SKM-1 (cell line): ENCODE data around the gene DNAJC11.
"Not testable (repeated sequence)": the region's sequence is repeated elsewhere in the genome, so short reads cannot be mapped to it uniquely, and the experiment has no call there.

ENCODE experiments used
- DNase-seq: peaks from one replicate; lab custom pipeline; 2025; ENCODE audit not compliant: unreplicated experiment; lab: John Stamatoyannopoulos, UW

The DNAJC11 gene

DNA sequence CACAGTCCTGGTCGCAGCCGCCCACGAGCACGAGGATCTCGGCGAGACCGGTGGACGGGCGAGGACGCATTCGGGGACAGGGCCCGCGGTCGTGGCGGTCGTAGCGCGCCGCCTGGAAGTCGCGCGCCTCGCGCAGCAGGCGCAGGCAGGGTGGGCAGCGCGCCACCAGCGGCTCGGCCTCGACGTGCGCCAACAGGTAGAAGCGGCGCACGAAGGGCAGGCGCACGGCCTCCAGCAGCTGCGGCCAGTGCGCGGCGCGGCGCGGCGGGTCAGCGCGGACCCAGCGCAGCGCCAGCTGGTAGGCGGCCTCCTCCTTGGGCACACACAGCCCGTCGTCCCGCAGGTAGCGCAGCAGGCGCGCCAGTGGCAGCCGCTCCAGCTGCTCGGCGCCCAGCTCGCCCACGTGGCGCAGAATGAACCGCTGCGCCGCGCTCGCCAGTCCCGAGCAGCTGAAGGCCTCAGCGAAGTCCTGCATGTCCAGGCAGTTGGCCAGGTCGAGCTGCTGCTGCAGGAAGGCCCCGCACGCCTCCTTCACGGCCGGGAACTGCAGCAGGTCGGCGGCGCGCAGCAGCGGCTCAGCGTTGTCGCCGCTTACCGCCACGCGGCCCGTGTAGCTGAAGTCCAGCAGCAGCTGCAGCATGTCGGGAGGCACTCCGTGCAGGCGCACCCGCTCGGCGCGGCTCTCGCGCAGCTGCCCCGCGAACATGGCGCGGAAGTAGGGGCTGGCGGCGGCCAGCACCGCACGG, 99.5 kb downstream of the DNAJC11 start:
- no peak for DNase-seq

DNA sequence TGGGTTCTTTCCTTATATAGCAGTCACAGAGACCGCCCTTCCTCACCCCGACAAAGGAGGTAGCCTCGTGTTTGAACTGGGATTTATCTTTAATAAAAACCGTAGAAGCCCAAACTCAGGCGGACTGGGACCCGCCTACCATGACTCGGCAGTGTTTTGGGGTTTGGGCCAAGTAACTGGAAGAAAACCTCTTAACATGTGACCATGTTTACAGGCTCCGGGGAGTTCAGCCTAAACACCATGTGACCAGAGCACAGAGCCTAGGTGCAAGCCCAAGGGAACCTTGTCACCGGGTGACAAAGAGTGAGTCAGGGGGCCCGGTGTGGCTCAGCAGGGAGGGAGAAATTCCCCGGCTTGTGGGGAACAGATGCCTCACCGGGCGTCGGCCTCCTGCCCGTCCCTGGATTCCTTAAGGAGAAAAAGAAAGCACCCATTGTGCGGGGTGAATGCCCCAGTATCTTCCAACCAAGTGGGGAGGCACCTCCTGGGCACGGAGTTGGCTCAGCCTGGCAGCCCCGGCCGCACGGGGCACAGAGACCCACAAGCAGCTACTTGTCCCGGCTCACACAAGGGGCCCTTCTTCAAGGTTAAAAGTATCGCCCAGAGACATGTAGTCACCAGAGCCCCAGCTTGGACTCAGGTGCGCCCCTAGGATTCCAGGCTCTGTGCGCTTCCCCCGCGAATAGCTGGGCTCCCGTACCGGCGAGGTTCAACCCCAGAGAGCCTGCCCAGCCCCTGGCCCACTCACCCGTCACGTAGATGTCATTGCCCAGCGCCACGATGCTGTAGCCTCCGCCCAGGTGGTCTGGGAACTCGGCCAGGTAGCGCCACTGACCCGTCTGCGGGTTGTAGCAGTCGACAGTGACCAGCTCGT, 100.3 kb downstream of the DNAJC11 start:
- DNase-seq, result peak; percentile 22

GRCh38 chr1:6600410-6601048, 101.1 kb downstream of the DNAJC11 start:
- DNase-seq, result no peak

DNA sequence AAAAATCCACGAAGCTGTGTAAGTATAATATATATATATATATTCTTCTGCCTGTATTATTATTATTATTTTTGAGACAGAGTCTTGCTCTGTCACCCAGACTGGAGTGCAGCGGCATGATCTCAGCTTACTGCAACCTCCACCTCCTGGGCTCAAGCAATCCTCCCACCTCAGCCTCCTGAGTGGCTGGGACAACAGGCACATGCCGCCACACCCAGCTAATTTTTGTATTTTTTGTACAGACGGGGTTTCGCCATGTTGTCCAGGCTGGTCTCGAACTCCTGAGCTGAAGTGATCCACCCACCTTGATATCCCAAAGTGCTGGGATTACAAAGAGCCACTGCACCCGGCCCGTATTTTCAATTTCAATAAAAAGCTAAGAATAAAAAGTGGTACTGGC, 101.6 kb downstream of the DNAJC11 start:
- not testable (repeated sequence) for DNase-seq

DNA sequence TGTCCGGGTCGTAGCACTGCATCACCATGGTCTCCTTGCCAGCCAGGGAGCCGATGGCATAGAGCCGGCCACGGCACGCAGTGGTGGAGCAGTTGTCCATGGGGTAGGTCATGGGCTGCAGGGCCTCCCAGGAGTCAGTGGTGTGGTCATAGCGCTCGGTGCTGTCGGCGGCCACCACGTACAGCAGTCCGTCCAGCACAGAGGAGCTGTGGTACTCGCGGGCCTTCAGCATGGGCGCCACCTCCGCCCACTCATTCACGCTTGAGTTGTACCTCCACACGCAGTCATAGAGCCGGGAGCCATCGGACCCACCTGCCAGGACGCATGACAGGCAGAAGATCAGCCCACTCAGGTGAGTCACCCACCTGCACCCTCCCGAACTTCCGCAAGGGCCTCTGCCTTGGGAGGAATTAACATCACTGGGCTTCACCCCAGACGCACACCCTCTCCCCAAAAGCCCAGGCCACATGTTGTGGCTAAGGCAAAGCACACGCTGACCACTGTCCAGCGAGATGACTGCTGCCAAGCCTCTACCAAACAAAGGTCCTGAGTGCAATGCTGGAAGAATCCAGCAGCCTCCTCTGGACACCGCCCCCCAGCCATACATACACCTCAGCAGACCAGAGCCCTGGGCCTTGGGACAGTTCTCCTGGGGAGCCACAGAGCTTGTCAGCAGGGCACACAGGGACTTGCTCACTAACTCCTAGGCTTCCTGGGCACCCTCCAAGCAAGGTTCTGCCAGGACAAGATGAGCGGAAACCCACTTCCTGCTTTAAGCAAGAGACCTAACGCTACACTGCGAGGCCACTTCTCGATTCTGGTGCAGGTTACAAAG, 102.3 kb downstream of the DNAJC11 start:
- DNase-seq, result peak; percentile 82

DNA sequence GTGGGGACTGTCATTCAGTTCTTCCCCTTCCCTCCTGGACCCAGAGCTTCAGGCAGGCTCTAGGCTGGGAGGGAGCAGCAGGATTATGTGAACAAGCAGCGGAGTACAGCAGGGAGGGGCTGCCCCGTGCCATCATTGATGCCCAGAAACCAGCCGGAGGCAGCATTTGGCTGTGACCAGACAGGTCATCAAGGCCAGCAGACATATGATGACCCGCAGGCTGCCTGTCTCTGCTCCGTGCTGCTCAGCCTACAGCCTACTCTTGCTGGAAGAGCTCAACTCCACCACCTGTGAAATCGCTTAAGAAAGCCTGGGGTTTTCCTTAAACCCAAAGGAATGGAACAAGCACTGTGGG, 103.9 kb downstream of the DNAJC11 start:
- no peak for DNase-seq

DNA sequence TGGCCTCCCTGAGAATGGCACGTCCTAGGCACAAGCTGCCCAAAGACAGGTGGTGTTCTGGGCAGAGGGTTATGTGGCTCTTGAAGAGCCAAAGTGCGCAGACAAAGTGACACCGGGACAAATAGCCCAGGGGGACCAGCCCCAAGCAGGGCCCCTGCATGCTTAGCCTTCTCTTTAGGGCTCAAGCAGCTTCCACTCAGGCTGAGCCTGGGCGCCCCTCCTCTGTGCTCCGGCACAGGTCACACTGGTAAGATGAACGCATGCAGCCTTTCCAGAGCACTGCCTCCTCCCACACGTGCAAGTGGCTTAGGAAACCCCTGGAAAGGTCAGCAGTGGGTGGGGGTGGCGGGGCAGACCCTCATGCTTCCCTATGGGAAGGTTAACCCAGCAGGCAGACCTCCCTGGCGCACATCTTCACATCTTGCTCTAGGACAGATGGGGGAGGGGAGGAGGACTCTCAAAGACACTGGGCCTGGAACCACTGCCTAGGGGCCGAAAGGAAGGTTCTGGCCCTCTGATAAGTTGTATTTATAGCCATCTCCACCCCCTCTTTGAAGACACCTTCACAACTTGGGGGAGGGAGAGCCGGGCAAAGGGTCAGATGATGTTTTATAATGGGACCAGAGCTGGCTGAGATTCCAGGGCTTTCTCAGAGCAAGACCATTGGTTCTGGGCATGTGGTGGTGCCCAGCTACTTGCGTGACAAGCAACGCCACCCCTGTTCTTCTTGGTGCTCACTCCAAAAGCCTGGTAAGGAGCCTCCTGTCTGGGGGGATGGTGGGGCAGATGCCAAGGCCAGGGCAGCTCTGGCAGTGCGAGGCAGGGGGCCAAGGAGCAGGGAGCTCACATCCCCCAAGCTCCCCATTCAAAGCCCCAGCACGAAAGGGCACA, 104.5 kb downstream of the DNAJC11 start:
- DNase-seq, result no peak

- no peak for DNase-seq
These were observed 105.3 kb downstream of the DNAJC11 start for GRCh38 chr1:6596351-6596750.

- no peak for DNase-seq
These were observed 106.5 kb downstream of the DNAJC11 start for GRCh38 chr1:6594977-6595740.

DNA sequence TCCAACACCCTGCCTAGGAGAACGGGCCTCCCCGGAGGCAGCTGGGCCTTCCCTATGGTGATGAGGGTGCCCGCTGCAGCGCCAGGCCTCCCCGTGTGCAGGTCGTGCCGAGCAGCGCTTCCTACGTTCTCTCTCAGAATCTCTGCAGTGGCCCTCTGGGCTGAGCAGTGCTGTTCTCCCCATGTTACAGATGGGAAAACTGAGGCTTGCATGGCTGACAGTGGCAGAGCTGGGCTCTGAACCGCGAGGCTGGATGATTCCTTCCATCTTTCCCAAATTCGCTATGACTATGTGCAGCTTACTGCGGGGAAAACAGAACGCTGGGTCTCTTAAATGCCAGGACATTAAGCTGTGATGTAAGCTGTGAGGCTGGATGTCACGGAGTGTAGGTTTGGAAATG, 107.8 kb downstream of the DNAJC11 start:
- DNase-seq, result no peak

- DNase-seq, result no peak
These were observed 108.6 kb downstream of the DNAJC11 start for GRCh38 chr1:6592865-6593593.

GRCh38 chr1:6592441-6592840, 109.2 kb downstream of the DNAJC11 start:
- DNase-seq, result no peak

- no peak for DNase-seq
These were observed 110.0 kb downstream of the DNAJC11 start for GRCh38 chr1:6591644-6592043.

- no peak for DNase-seq
These were observed 110.4 kb downstream of the DNAJC11 start for GRCh38 chr1:6591222-6591621.

- DNase-seq, result no peak
These were observed 111.6 kb downstream of the DNAJC11 start for GRCh38 chr1:6590046-6590445.

GRCh38 chr1:6588893-6589520, 112.6 kb downstream of the DNAJC11 start:
- no peak for DNase-seq

GRCh38 chr1:6588128-6588892, 113.3 kb downstream of the DNAJC11 start:
- DNase-seq, result no peak
